ENCODE data around the gene CRK.
"Not testable (repeated sequence)": the region's sequence is repeated elsewhere in the genome, so short reads cannot be mapped to it uniquely, and the experiment has no call there.

The CRK gene

DNA sequence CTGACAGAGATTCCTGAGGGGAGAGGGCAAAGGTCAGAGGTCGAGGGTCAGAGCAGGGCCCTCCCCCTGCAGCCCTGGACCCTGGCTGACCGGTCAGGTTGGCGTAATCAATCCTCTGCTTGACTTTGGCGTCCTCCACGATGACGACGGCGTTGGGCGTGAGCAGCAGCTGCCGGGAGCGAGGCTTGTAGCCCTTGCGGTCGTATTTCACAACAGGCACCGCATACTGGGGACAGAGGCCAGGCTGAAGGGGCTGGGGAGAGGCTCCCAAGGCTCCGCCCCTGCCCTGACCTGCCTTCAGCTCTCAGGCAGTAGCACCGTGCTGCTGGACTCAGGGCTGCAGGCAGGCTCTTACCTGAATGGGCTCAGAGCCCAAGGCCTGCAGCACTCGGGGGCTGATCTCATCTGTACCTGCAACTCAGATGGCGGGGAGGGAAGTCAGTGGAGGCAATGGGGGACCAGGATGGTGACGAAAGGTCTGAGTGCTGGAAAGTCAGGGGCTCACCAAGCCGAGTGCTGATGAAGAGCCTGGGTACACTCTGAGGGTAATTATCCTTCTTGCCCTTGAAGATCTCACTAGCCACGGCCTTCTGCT lies 12.0 kb upstream of the CRK start:
- no peak for DNase-seq (ENCODE audit: low spot score)

DNA sequence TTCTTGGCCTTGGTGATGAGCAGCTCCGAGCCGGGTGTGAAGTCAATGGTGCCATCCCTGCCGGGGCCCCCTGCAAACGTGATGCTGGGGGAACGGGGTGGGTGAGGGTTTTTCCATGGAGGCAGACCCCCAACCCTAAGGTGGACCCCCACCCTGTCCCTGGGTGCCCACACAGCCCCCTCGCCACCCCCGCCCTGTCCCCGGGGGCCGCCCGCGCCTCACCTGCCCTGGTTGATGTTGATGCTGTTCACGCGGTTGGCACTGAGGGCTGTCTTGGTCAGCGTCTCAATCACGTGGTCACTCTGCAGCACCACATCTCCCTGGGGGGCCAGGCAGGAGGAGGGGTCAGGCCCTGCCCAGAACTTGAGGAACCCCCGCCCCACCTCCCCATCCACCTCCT lies 11.2 kb upstream of the CRK start:
- DNase-seq (ENCODE audit: low spot score): no peak

DNA sequence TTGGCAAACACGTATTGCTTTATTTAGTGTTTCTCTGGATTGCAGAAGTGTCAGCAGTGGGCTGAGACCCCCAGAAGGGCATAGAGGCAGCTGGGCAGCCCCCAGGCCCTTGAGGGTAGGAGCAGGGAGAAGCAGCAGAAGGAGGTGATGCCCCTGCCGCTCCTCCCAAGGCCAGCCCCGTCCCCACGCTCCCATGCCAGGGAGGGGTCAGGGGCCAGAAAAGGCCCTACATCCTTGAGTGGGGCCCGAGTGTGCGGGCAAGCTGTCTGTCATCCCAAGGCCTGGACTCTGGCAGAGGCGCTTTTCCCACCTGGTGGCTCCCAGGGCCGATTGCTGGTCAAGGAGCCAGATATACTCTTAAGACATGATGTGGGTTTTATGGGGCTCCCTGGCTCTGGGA lies 8.2 kb upstream of the CRK start:
- no peak for DNase-seq (ENCODE audit: low spot score)

DNA sequence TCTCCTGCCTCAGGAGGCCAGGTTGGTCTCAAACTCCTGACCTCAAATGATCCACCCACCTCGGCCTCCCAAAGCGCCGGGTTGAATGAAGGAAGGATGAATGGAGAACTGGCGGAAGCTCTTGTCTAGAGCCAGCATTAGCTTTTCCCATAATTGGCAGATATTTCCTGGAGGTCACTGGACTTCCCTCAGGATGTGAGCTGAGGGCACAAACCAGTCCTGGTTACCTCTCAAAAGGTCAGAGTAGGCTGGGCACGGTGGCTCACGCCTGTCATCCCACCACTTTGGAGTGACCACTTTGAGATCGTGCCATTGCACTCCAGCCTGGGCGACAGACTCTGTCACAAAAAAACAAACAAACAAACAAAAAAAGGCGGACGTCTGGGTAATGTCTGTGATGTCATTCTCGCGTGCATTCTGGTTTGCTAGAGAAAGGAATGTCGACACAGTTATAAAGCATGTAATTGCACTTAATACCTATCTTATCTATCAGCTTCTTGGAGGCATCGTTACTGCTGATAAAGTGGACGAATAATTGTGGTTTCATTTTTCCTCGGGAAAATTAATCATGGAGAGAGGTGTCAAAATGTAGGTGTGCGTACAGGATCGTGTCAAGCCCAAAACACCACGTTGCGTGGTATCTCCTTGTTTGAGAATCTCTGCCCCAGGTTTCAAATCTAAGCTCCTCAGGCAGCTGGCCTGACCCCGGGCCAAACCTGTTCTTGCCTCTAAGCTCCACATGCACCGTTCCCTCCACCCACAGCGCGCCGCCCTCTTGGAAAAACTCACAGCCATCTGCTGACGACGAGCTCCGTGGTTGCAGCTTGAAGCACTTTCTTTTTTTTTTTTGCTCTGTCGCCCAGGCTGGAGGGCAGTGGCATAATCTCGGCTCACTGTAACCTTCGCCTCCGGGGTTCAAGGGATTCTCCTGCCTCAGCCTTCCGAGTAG lies 6.4 kb upstream of the CRK start:
- no peak for DNase-seq (ENCODE audit: low spot score)

DNA sequence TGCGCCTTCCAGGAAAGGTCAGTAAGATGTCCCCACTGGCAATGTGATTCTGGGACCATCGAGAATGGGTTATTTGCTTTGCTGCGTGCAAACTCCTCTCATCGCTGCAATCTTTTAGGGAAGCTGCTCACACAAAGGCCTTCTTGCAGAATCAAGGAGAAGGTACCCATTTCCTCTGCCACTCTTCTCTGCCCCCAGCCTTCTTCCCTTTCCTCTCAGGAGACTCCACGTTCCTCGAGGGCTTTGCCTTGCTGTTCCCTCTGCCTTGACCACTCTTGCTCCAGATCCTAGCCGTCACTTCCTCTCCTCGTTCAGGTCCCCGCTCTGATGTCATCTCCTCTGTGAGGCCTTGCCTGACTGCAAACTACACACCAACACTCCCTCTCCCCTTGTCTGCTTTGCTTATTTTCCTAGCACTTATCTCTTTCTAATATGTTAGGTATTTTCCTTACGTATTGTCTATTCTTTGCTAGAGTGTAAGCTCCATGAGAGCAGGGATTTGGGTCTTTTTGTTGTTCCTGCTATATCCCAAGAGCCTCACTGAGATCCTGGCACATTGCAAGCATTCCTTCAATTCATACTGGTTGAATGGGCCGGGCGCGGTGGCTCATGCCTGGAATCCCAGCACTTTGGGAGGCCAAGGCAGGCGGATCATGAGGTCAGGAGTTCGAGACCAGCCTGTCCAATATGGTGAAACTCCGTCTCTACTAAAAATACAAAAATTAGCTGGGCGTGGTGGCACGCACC lies 5.3 kb upstream of the CRK start:
- no peak for DNase-seq (ENCODE audit: low spot score)

DNA sequence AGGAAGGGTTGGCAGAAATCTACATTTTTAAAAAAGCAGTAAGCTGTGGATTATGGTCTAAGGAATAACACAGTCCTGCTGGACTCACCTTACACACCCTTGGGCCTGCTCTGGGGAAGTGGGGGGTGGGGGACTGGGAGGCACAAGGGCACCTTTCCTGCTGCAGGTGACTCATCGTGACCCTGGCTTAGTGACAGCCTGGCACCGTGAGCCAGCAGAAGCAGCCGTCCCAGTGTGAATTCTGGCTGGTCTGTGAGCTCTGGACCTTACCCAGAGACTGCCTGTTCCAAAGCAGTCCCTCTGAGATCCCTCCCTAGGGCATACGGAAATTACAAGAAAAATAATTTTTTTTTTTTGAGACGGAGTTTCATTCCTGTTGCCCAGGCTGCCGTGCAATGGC lies 4.2 kb upstream of the CRK start:
- peak; percentile 39 for DNase-seq (ENCODE audit: low spot score)

DNA sequence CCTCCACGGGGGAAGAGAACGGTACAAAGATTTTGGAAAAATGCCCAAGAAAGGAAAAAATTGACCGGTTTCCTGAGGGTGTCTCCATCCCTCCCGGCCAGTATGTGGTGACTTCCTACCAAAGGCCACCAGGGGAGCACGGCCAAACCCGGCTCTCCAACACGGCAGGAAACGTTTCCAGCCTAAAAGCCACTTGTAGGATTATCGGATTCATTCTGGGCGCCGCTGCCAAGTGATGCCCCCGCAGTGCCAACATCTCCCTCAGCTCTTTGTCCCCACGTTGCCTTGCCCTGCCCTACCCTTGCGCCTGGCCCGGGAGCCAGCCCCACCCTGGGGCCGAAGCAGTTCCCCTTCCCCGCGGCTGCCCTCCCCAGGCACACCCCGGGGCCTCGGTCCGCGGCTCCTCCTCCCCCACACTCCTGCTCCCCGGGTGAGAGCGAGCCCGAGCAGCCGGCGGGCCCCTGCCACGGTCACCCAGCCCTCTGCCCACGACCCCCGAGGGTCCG lies 688 bp downstream of the CRK start:
- peak; percentile 86 for DNase-seq (ENCODE audit: low spot score)

DNA sequence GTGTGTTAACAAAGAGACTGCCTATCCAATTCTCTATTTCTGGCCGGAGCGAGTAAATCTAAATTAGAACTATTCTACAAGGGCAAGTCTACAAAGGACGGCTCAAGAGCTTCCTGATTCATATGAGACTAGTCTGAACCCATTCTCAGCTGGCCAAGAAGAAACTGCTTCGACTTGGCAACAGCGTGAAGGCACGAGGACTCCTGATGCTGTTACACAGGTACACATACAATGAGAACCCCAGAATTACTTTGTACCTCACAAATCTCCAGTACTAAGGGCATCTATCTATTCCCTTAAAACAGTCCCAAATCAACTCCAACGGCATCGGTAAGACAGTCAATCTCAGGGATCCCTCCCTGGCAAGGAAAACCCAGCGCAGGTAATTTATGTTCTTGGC lies 1.5 kb downstream of the CRK start:
- DNase-seq (ENCODE audit: low spot score): no peak

DNA sequence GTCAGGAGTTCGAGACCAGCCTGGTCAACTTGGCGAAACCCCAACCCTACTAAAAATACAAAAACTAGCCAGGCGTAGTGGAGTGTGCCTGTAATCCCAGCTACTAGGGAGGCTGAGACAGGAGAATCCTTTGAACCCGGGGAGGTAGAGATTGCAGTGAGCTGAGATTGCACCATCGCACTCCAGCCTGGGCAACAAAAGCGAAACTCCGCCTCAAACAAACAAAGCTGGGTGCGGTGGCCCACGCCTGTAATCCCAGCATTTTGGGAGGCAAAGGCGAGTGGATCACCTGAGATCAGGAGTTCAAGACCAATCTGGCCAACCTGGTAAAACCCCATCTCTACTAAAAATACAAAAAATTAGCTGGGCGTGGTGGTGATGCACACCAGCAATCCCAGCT lies 2.3 kb downstream of the CRK start:
- not testable (repeated sequence) for DNase-seq (ENCODE audit: low spot score)

DNA sequence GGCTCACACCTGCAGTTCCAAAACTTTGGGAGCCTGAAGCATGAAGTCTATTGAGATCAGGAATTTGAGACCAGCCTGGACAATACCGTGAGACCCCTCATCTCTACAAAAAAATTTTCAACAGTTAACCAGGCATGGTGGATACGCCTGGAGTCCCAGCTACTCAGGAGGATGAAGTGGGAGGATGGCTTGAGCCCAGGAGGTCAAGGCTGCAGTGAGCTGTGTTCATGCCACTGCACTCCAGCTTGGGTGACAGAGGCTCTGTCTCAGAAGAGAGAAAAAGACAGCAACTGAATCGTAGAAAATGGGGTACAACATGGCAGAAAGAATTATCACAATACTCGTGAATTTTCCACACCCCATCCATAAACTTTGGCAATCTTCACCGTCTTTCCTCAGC lies 3.2 kb downstream of the CRK start:
- no peak for DNase-seq (ENCODE audit: low spot score)

DNA sequence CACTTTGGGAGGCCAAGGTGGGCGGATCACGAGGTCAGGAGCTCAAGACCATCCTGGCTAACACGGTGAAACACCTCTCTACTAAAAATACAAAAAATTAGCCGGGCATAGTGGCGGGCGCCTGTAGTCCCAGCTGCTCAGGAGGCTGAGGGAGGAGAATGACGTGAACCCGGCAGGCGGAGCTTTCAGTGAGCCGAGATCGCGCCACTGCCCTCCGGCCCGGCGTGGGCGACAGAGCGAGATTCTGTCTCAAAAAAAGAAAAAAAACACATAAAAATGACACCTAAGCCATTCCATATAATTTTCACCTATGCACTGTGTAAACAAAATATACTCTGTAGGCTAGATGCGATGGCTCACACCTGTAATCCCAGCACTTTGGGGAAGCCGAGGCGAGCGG lies 5.8 kb downstream of the CRK start:
- DNase-seq (ENCODE audit: low spot score): not testable (repeated sequence)

DNA sequence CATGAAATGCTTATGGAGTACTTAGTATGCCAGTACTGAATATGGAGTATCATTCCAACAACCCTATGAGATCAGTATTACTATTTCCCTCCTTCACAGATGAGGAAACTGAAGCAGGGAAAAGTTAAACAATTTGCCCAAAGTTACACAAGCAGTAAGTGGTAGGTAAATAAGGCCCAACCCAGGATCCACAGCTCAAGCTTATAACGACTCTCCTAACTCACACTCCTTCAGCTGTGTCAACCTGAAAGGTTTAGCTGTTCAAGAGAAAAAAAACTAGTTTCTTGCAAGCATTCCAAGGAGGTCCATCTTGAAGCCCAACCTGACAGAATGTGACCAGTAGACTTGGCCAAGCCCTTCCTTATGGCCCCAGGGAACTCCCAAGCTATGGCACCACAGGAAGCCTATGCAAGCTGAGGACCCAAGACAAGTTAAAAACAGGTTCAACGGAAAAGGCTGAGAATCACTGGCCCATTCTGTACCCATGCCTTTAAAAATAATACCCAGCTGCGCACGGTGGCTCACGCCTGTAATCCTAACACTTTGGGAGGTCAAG lies 6.5 kb downstream of the CRK start:
- no peak for DNase-seq (ENCODE audit: low spot score)

DNA sequence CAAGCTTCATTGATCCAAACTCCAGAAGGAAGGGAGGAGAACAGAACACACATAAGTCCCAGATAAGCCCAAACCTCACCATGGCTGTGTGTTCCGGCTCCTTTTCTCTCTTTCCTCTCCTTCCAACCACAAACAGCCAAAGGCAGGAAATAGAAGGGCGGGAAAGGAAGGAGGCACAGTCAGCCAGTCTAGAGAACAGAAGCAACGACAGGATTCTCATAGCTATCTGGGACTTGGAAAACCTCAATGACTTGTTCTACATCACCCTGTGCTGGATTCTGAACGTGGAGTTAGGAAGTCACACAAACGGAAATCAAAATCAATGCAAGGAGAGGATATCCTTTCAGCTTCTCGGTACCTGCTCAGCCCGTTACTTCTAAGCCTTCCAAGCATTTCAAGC lies 9.0 kb downstream of the CRK start:
- DNase-seq (ENCODE audit: low spot score): no peak

DNA sequence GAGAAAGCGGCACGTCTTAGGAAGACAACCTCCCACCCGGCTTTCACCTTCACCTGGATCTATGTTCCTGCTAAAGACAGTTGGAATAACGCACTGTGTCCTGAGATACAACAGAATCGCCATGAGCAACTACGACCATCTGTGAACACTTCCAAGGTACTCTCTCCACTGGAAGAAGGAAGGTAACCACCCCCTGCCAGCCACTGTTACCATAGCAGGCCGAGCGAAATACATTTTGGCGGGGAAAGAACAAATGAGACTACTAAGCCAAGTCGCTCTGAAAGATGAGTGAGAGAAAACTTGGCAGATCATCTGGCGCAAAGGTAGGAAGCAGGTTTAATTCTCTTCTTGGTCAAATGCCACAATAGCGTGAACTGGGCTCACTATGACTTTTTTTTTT lies 9.8 kb downstream of the CRK start:
- DNase-seq (ENCODE audit: low spot score): no peak

DNA sequence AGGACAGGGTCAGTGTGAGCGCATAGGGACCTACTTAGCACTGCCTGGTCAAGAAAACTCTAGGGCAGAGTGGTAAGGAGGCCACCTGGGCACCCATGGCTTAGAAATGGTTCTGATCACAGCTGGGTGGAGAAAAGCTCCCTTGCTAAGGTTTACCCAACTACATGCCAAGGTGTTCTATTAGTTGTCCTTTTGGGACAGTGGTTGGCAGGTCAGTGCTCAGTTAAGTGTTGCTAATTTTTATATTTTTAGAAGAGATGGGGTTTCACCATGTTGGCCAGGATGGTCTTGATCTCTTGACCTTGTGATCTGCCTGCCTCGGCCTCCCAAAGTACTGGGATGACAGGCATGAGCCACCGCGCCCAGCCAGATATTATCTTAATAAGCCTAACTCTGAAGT lies 10.3 kb downstream of the CRK start:
- not testable (repeated sequence) for DNase-seq (ENCODE audit: low spot score)

DNA sequence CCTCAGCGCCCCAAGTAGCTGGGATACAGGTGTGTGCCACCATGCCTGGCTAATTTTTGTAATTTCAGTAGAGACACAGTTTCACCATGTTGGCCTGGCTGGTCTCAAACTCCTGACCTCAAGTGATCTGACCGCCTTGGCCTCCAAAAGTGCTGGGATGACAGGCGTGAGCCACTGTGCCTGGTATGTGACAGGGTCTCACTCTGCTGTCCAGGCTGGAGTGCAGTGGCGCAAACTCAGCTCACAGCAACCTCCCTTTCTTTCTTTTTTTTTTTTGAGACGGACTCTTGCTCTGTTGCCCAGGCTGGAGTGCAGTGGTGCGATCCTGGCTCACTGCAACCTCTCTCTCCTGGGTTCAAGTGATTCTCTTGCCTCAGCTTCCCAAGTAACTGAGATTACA lies 13.3 kb downstream of the CRK start:
- not testable (repeated sequence) for DNase-seq (ENCODE audit: low spot score)

DNA sequence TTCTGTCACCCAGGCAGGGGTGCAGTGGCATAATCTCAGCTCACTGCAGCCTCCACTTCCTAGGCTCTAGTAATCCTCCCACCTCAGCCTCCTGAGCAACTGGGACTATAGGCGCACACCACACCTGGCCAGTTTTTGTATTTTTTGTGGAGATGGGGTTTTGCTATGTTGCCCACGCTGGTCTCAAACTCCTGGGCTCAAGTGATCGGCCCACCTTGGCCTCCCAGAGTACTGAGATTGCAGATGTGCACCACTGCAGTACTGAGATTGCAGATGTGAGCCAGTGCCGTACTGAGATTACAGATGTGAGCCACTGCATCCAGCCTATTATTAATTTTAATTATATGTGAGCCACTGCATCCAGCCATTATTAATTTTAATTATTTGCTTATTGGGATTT lies 13.8 kb downstream of the CRK start:
- no peak for DNase-seq (ENCODE audit: low spot score)

DNA sequence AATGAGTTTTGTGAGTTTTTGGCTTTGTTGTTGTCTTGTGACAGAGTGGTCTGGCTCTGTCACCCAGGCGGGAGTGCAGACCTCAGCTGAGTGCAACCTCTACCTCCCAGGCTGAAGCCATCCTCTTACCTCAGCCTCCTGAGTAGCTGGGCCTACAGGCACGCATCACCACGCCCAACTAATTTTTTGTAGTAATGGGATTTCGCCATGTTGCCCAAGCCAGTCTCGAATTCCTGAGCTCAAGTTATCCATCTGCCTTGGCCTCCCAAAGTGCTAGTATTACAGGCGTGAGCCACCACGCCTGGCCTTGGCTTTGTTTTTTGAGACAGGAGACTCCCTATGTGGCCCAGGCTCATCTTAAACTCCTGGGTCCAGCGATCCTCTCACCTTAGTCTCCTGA lies 15.1 kb downstream of the CRK start:
- DNase-seq (ENCODE audit: low spot score): no peak

DNA sequence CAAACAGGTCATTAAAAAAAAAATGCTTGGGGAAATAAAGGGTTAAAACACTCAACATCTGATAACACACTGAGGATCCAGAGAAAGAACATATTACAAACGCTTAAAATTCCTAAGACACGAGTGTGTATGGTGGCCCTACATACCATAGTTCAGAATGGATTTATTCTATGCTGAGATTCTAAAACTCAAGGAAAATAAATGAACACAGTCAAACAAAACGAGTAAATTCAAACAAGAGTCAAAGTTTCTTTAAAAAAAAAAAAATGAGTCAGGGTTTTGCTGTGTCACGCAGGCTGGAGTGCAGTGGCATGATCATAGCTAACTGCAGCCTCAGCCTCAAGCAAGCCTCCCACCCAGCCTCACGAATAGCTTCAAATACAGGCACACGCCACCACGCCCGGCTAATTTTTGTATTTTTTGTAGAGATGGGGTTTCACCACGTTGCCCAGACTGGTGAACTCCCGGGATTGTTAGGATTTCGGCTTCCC lies 17.4 kb downstream of the CRK start:
- peak; percentile 33 for DNase-seq (ENCODE audit: low spot score)

DNA sequence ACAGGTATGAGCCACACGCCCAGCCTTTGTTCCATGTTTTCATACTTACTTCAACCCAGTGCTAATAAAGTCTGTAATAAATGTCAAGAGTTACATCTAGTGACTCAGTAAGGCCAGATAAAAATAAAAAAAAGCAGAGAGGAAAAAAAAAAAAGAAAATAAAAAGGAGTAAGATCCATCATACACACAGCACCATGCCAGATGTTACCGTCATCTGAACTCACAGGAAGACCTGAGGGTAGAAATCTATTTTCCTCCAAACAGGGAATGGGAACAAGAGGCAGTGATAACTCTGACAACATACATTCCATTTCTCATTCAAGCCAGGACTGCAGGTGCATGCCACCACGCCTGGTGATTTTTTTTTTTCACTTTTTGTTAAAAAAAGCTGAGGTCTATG lies 20.7 kb downstream of the CRK start:
- no peak for DNase-seq (ENCODE audit: low spot score)

DNA sequence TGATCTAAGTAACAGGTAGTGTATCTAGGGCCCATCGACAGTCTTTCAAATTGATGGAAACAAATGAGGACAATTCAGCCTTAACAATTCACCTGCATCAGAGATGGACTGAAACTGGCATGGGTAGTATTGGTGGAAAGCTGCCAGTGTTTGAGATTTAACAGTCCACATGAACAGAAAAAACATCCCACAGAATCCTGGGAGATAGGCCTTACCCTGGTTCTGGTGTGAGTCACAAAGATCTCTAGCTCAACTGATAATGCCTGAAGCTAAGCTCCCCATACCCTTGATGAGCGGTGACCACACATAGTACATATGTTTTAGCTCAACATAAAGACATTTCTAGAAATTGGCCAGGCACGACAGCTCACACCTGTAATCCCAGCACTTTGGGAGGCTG lies 21.9 kb downstream of the CRK start:
- DNase-seq (ENCODE audit: low spot score): no peak

DNA sequence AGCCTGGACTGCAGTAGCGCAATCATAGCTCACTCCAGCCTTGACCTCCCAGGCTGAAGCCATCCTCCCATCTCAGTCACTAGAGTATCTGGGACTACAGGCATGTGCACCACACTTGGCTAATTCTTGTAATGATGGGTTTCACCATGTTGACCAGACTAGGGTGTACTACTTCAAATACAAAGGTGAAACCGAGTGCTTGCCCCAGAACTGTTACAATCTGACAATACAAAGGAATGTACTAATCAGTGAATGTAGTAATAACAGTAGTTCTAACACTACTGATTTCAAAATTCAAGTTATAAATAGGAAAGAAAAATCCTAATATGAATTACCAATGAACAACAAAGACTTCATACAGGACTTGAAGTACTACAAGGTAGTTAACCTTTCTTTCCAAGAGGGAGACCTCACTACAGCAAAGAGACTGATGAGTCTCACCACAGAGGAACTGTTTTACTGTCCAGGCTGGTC lies 24.4 kb downstream of the CRK start:
- DNase-seq (ENCODE audit: low spot score): no peak
